Prostate gland (tissue), 2 donors: ENCODE measurements around the gene CYP1A2. TPM values are rescaled to one million over a fixed set of nuclear protein-coding genes. Genes with fewer than 3 reads are reported as not detected.

ENCODE experiments used
- DNase-seq: peaks from one replicate; pipeline ENCODE4 v3.0.0-alpha.2; 2019; ENCODE audit warnings: low spot score
- H3K27ac ChIP-seq, 2 donors: fragments of 200-600 bp; sonication (generic); 2 replicates each; pipeline ENCODE4 v1.5.1; 2017 to 2019
- H3K27me3 ChIP-seq: fragments of 200-600 bp; sonication (generic); replicated peaks from 2 replicates; pipeline ENCODE4 v1.5.1; 2019; ENCODE audit not compliant: insufficient read depth
- H3K36me3 ChIP-seq, 2 donors: fragments of 200-600 bp; sonication (generic); 1 replicate in 1 of 2; 2 replicates in 1 of 2; pipeline versions ENCODE4 v1.5.1 to v1.8.1; 2017 to 2019
- H3K4me1 ChIP-seq: fragments of 200-600 bp; sonication (generic); replicated peaks from 2 replicates; pipeline ENCODE4 v1.5.1; 2019
- H3K4me3 ChIP-seq, 2 donors: fragments of 200-600 bp; sonication (generic); 2 replicates each; pipeline ENCODE4 v1.5.1; 2017 to 2019
- H3K9me3 ChIP-seq: fragments of 200-600 bp; sonication (generic); 2 replicates; pipeline ENCODE4 v1.5.1; 2017
- POLR2A ChIP-seq: fragments of 450-650 bp; IDR thresholded peaks from one replicate; pipeline ENCODE4 v1.6.1; 2016; ENCODE audit warnings: antibody characterized with exemption, mild to moderate bottlenecking
- POLR2AphosphoS5 ChIP-seq: sonication (generic); formaldehyde crosslinking; IDR thresholded peaks from one replicate; pipeline ENCODE4 v1.6.1; 2017; ENCODE audit warnings: antibody characterized with exemption
- WGBS: methylation state at CpG from one replicate; pipeline ENCODE4 v1.1.5; 2018; 5-methylcytosine and 5-hydroxymethylcytosine counted together
- intact Hi-C: fragments of 100-400 bp; cut with DNase I; formaldehyde crosslinking; loops from one replicate; pipeline ENCODE4 v1.14.2; 2022
- total RNA-seq, 2 donors: library from RNA; depleted of rRNA; stranded (reverse); fragments of >200 nt; gene quantifications; one replicate each; pipeline ENCODE4 v1.1.0, GENCODE V29; 2016
- TF ChIP-seq, protein P1 (sequence below), 4 experiments: fragments of 200-600 bp in 2 of 4; fragments of 450-650 bp in 2 of 4; sonication (generic) in 2 of 4; IDR thresholded peaks; 1 replicate in 3 of 4; 2 replicates in 1 of 4; pipeline ENCODE4 v1.5.1; 2016 to 2019; ENCODE audit warnings: antibody characterized with exemption in 4 of 4, mild to moderate bottlenecking in 2 of 4, moderate library complexity in 2 of 4

Gene CYP1A2
- total RNA-seq, 2 donors from 2014 or later = 0.46 TPM; not detected in 1

DNA sequence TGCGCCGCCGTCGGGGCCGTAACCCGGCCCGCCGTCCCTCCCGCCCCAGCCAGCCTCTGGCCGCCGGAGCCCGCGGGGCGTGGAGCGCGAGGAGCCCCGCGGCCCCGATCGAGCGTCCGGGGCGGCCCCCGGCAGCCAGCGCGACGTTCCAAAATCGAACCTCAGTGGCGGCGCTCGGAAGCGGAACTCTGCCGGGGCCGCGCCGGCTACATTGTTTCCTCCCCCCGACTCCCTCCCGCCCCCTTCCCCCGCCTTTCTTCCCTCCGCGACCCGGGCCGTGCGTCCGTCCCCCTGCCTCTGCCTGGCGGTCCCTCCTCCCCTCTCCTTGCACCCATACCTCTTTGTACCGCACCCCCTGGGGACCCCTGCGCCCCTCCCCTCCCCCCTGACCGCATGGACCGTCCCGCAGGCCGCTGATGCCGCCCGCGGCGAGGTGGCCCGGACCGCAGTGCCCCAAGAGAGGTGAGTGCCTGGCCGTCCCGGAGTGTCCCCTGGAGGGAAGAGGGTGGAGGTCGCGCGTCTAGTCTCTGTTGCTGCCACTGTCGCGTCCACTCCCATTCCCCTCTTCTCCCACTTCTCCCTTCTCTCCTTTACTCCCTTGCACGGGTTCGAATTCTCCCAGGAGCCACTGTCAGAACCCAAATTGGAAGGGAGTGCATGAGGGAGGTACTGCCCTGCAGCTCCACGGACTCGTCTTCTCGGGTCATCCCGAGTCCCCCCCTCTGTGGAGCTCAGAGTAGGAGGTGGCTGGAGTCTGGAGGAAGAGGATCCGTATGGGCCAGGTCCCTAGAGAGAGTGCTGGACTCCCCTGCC is 33.8 kb downstream of the CYP1A2 start:
- peak overlapping the region; percentile 80 to 82 for H3K4me3 ChIP-seq
- intact Hi-C loops = loop anchor here (5.0 kb wide), 1 partner anchor 60 kb away; the partner anchor contains the start of gene ULK3
- DNase-seq = no peak

DNA sequence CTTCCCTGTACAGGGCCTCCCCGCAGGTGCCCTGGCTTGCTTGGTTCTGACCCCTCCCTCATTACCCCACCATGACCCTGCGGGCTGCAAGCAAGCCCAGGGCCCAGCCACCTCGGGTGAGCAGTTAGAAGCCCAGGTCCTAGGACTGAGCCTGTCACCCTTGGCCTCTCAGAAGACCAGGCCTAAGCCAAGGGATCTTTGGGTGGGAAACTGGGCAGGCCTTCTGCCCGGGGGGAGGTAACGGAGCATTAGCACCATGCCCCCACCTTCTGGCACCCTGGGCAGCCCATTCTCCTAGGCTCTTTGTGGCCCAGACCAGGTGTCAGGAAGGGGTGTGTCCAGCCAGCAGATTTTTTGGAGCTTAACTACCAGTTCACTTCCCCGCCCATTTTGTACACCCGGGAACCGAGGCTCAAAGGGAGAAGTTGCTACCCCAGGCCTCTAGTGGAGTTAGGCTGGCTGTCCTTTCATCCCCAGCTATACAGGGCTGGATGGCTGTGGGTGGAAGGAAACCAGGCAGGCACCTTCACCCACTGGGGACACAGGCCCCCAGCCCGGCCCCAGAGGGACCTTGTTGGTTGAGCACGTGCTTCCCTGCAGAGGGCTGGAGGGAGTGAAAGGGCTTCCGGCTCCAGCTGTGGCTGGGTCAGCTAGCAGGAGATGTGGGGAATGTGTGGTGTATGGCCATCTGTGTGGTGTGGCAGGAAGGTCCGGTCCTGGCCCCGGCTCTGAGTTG is 34.6 kb downstream of the CYP1A2 start:
- Histone ChIP-seq H3K4me3 (peak overlapping the region; percentile 80 to 82), H3K9me3 (no peaks in the 10 kb centered on the region), H3K27me3 (no peaks in the 10 kb centered on the region), H3K4me1 (peaks cover 25% of the 10 kb centered on the region), H3K36me3 (no peaks in the 10 kb centered on the region), H3K27ac (peak overlapping the region; percentile 77 to 88)
- WGBS = 7% methylated on average over 13 of the region's 13 CpGs
- TF ChIP-seq, protein P1, sequence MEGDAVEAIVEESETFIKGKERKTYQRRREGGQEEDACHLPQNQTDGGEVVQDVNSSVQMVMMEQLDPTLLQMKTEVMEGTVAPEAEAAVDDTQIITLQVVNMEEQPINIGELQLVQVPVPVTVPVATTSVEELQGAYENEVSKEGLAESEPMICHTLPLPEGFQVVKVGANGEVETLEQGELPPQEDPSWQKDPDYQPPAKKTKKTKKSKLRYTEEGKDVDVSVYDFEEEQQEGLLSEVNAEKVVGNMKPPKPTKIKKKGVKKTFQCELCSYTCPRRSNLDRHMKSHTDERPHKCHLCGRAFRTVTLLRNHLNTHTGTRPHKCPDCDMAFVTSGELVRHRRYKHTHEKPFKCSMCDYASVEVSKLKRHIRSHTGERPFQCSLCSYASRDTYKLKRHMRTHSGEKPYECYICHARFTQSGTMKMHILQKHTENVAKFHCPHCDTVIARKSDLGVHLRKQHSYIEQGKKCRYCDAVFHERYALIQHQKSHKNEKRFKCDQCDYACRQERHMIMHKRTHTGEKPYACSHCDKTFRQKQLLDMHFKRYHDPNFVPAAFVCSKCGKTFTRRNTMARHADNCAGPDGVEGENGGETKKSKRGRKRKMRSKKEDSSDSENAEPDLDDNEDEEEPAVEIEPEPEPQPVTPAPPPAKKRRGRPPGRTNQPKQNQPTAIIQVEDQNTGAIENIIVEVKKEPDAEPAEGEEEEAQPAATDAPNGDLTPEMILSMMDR (IDR thresholded peaks at IDR 0.05) = no peak
- no peak for TF ChIP-seq POLR2A
- no peak for TF ChIP-seq POLR2AphosphoS5
- intact Hi-C loops = loop anchor here (5.0 kb wide), 1 partner anchor 59 kb away; the partner anchor contains the start of gene ULK3
- DNase-seq = no peak

More for the DNA sequence above, 33.8 kb downstream of the CYP1A2 start:
- Histone ChIP-seq H3K4me1 (peaks cover 22% of the 10 kb centered on the region), H3K27me3 (no peaks in the 10 kb centered on the region), H3K9me3 (no peaks in the 10 kb centered on the region), H3K27ac (peak overlapping the region; percentile 77 to 88), H3K36me3 (no peaks in the 10 kb centered on the region)
- TF ChIP-seq, protein P1 (IDR thresholded peaks at IDR 0.05) = no peak
- no peak for TF ChIP-seq POLR2A
- TF ChIP-seq POLR2AphosphoS5 = no peak
- WGBS = under 1% methylated on average over 56 of the region's 72 CpGs

DNA sequence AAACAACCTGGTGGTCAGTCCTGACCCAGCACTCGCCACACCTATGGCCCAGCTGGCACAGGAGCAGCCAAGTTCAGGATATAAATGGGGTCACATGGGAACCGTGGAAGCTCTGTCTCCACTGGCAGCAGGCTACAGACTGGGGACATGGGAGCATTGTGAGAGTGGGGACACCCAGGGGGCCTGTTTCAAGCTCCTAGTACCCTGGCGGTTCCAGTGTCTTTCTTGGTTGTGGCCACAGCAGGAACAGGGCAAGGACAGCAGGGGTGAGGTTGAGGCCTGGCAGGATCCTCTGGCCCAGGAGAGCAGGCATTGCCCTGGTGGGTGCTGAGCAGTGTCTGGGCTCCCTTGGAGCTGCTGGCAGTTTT is 35.1 kb downstream of the CYP1A2 start:
- no peaks in the 10 kb centered on the region for H3K9me3 ChIP-seq
- intact Hi-C loops = loop anchor here (5.0 kb wide), 1 partner anchor 59 kb away; the partner anchor contains the start of gene ULK3
- H3K4me1 ChIP-seq = peaks cover 29% of the 10 kb centered on the region
- H3K4me3 ChIP-seq = peak overlapping the region; percentile 80 to 82
- DNase-seq = no peak
- H3K27ac ChIP-seq = peak overlapping the region; percentile 77 to 88
- WGBS = 39% methylated on average over 3 of the region's 3 CpGs
- no peak for TF ChIP-seq POLR2A
- TF ChIP-seq, protein P1 (IDR thresholded peaks at IDR 0.05) = peak in 1 of 4 experiments; percentile 8
- no peak for TF ChIP-seq POLR2AphosphoS5
- H3K36me3 ChIP-seq = no peaks in the 10 kb centered on the region
- no peaks in the 10 kb centered on the region for H3K27me3 ChIP-seq

DNA sequence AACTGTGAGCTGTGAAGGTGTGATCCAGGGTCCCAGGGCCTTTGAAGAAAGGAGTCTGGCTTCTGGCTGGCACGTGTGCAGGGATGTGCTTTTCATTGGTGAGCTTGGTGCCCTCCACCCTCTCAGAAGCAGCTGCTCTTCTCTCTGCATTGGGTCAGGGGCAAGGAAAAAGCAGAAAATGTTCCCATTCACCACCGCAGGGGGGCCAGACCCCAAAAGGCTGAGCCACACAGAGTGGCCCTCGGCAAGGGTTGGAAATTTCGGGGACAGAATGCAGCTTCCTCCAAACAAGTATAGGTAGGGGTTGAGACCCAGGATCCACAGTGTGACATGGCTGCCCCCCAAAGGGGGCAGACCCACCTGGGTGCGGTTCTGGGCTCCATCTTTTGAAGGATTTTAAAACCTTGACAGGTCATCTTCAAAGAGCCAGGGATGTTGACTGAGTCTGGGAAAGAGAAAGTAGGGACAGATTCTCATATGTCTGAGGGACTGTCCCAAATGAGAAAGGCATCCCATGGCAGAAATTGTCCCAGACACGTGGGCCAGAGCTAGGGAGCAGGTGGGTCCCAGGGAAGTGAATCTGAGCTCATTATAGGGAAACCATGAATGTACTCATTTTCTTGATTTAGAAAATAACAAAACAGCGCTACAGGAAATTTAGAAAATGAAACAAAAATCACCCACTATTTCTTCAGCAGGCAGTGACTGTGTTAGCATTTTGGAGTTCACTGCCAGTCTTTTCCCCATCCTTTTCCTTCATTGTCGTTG is 36.0 kb downstream of the CYP1A2 start:
- Histone ChIP-seq H3K9me3 (no peaks in the 10 kb centered on the region), H3K27ac (peak overlapping the region in 1 of 2 donors; percentile 88), H3K4me1 (peaks cover 37% of the 10 kb centered on the region), H3K27me3 (no peaks in the 10 kb centered on the region), H3K4me3 (no peak overlapping the region), H3K36me3 (no peaks in the 10 kb centered on the region)
- WGBS = 60% methylated on average over 8 of the region's 8 CpGs
- intact Hi-C loops = loop anchor here (5.0 kb wide), 1 partner anchor 58 kb away; the partner anchor contains the start of gene ULK3
- TF ChIP-seq POLR2A (no peak), POLR2AphosphoS5 (no peak)
- TF ChIP-seq, protein P1 (IDR thresholded peaks at IDR 0.05) = no peak
- no peak for DNase-seq
